ENCODE results near the gene CEP78.
"Not testable (repeated sequence)": the region's sequence is repeated elsewhere in the genome, so short reads cannot be mapped to it uniquely, and the experiment has no call there.

The CEP78 gene

DNA sequence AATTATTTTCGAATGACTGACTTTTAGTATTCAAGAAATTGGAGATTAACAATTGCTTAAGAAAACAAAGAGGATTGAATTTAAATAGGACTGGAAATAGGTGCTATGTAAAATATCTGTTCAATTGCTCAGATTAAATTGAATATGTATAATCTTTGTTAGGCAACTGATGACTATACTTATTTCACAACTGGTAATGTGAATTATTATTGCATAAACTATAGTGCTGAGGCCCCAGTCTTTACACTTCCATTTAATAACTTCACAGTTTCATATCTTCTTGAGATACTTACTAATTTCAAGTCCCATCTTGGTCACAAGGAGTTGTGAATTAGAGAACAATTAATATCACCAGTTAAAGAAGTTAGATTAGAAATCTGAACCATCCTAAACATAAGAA lies 16.7 kb downstream of the CEP78 start:
- Mint-ChIP-seq H3K4me1 (no peaks in the 10 kb centered on the region), H3K36me3 (peaks cover 51% of the 10 kb centered on the region), H3K27ac (no peak overlapping the region), H3K9me3 (no peaks in the 10 kb centered on the region), H3K27me3 (no peaks in the 10 kb centered on the region), H3K4me3 (no peak overlapping the region)
- ATAC-seq: no peak

DNA sequence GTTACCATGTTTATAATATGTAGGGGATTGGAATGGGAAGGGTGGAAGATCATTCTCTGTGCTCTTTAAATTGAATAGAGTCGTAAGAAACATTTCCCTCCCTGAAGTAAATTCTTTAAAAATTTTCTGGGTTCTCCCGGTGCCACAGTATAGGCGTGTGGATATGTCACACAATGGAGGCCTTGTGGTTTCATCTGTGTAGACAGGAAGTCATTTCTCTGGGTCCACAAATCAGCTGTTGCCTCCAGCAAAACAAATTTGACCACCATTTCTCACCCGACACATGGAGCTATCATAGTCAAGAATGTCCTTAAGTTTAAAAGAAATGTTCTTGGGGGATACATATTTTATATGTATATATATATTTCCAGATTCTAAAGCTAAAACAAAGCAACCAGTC lies 17.4 kb downstream of the CEP78 start:
- Mint-ChIP-seq H3K27ac (no peak overlapping the region), H3K4me1 (no peaks in the 10 kb centered on the region), H3K36me3 (peaks cover 45% of the 10 kb centered on the region), H3K4me3 (no peak overlapping the region), H3K9me3 (no peaks in the 10 kb centered on the region), H3K27me3 (no peaks in the 10 kb centered on the region)
- ATAC-seq: no peak

DNA sequence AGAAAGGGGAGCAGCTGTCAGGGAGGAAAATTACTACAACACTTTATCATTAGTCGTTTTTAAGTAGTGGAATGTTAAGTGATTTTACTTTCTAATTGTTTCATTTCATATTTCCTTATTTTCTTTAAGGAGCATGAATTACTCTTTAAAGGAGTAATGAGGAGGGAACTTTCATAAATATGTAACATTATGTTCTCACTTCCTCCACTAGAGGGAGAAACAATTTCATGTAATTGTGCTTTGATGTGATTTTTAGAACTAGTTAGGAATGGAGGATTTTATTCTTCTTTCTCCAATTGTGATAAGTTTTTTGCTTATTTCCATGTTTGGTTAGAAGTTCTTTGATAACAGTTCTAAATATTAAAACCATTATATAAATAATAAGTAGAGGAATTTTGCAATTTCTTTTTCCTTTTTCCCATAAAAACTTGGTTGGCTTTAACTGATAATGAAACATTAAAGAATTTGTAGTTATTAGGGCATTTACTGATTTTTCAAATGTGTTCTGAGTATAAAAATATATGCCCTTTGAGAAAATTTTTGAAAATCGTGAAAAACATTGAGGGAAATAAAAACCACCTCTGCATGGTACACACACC lies 25.6 kb downstream of the CEP78 start:
- no peaks in the 10 kb centered on the region for H3K4me1 Mint-ChIP-seq
- no peaks in the 10 kb centered on the region for H3K27me3 Mint-ChIP-seq
- no peak for ATAC-seq
- H3K27ac Mint-ChIP-seq: no peak overlapping the region
- no peaks in the 10 kb centered on the region for H3K9me3 Mint-ChIP-seq
- no peak overlapping the region for H3K4me3 Mint-ChIP-seq
- H3K36me3 Mint-ChIP-seq: peaks cover 39% of the 10 kb centered on the region

DNA sequence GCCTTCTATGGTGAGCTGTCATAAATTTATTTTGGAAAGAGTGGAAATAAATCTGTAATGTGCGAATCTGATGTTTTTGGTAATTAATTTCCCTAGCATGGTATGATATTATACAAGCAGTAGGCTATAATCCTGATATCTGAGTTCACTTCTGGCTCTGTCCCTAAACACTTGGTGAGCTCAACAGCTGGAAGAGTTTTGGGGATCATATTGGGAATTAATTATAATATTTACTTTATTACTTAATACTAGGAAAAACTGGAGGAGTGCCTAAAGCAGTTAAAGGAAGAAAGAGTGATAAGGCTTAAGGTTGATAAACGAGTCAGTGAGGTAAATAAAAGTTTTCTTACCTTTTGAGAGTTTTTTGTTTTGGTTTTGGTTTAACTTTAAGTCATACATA lies 26.8 kb downstream of the CEP78 start:
- no peak for ATAC-seq
- Mint-ChIP-seq H3K9me3 (no peaks in the 10 kb centered on the region), H3K4me1 (no peaks in the 10 kb centered on the region), H3K36me3 (peaks cover 38% of the 10 kb centered on the region), H3K27ac (no peak overlapping the region), H3K4me3 (no peak overlapping the region), H3K27me3 (no peaks in the 10 kb centered on the region)

DNA sequence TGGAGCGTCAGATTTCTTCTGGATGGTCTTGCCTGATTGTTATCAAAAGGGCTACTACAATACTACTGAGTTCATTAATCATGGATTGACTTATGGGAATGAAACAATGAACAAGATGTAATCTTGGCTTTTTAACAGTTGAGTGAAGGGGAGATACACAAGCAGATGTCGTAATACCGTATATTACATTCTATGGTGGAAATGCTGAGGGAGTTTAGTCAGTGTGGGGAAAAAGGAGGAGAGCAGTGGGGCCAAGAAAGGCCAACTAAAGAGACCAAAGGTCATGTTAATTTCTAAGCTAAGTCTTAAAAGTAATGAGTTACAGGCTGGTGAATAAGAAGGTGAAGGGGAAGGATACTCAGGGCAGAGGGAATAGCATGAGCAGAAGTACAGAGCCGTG lies 32.0 kb downstream of the CEP78 start:
- no peak for ATAC-seq
- Mint-ChIP-seq H3K27me3 (no peaks in the 10 kb centered on the region), H3K36me3 (peaks cover 65% of the 10 kb centered on the region), H3K9me3 (no peaks in the 10 kb centered on the region), H3K27ac (no peak overlapping the region), H3K4me1 (no peaks in the 10 kb centered on the region), H3K4me3 (no peak overlapping the region)

DNA sequence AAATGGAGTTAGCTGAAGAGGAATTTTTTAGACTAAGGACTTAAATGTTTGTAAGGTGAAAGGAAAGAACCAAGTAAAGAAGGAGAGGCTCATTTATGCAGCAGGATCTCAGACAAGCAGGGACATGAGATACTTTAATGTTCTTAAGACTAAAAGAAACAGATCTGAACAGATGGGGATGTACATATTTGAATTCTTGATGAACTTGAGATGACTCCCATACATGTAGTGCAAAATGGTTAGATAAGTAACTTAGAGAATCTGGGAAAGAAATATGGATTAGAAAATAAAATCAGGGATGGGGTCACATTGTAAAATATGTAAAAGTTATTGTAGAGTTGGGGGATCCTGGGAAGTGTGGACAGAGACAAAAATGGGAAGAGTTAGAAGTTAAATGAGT lies 33.9 kb downstream of the CEP78 start:
- ATAC-seq: no peak

DNA sequence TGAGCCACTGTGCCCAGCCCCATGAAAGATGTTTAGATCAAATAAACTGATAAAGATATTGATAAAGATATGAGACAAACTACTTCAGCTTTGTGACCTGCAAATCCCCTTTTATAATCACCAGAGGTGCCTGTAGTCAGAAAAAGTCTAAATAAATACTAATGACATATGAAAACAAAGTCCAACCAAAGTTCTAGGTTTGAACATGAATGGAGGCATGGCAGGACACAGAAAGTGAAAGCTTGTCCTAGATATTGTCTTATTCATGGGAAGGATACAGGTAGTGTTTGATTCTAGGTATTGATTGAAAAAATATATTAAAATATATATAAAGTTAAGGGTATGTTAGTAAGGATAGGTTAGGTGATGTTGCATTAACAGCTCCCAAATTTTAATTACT lies 36.4 kb downstream of the CEP78 start:
- no peaks in the 10 kb centered on the region for H3K9me3 Mint-ChIP-seq

More for the DNA sequence above, 33.9 kb downstream of the CEP78 start:
- no peaks in the 10 kb centered on the region for H3K4me1 Mint-ChIP-seq
- H3K4me3 Mint-ChIP-seq: no peak overlapping the region
- no peaks in the 10 kb centered on the region for H3K9me3 Mint-ChIP-seq
- no peak overlapping the region for H3K27ac Mint-ChIP-seq
- peaks cover 63% of the 10 kb centered on the region for H3K36me3 Mint-ChIP-seq
- no peaks in the 10 kb centered on the region for H3K27me3 Mint-ChIP-seq

DNA sequence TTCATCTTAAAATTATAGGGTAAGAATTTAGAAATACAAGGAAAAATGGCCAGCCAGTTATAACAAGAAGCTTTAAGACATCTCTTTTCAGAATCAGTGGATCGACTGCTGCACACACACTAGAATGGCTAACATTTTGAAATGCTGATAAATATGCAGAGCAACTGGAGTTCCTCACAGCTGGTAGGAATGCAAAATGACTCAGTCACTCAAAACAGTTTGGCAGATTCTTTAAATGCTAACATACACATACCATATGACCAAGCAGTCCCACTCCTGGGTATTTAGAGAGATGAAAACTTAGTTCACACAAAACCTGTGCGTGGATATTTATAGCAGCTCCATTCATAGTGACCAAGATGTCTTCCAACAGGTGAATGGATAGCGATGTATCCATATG lies 37.9 kb downstream of the CEP78 start:
- ATAC-seq: no peak
- H3K4me3 Mint-ChIP-seq: no peak overlapping the region
- H3K9me3 Mint-ChIP-seq: no peaks in the 10 kb centered on the region
- H3K36me3 Mint-ChIP-seq: peaks cover 31% of the 10 kb centered on the region
- H3K27me3 Mint-ChIP-seq: no peaks in the 10 kb centered on the region
- no peak overlapping the region for H3K27ac Mint-ChIP-seq
- H3K4me1 Mint-ChIP-seq: no peaks in the 10 kb centered on the region

More for the DNA sequence above, 36.4 kb downstream of the CEP78 start:
- Mint-ChIP-seq H3K4me1 (no peaks in the 10 kb centered on the region), H3K27me3 (no peaks in the 10 kb centered on the region), H3K27ac (no peak overlapping the region), H3K36me3 (peaks cover 43% of the 10 kb centered on the region), H3K4me3 (no peak overlapping the region)
- no peak for ATAC-seq

DNA sequence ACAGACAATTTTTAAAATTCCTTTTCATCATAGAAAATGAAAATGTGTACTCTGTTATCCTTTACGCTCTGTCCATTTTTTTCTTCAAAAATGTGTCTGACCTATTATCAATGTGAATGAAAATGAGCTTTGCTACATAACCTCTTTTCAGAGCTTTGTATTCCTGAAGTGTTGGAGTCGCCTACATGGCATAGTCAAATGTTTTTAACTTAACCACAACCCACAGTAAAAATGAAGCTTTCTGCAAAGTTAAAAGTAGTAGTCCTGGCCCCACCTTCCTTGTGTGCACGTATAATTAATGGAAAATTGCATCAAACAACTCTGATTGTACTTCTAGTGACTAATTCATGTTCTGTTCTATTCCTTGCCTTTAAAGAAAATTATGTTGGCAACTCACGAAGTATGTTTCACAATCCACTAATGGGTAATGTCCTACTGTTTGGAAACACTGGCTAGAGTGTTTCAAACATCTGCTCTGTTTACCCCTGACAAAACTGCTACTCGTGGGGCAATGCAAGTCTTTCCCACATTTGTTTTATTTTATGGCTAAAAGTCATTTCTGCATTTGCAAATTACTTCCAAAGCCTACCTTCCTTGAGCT lies 42.4 kb downstream of the CEP78 start:
- no peaks in the 10 kb centered on the region for H3K27me3 Mint-ChIP-seq
- H3K4me1 Mint-ChIP-seq: no peaks in the 10 kb centered on the region
- peaks cover 6% of the 10 kb centered on the region for H3K36me3 Mint-ChIP-seq
- H3K4me3 Mint-ChIP-seq: no peak overlapping the region
- H3K27ac Mint-ChIP-seq: no peak overlapping the region
- H3K9me3 Mint-ChIP-seq: no peaks in the 10 kb centered on the region
- no peak for ATAC-seq

DNA sequence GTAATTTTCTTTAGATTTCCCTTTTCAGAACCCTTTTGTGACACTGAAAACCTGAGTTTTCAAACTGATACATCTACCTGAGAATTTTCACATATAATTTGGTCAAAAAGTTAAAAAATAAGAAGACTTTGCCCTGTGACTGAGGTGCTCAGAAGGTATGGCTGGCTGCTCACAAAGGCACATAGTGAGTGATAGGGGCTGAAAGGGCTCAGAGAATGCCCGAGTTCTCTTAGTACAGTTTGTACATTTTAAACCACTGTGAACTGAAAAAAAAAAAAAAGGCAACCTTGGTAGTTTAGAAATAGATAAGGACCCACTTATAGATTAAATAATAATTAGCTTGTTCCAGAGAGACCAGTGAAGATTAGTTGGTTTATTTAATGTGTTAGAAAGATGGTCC lies 42.9 kb downstream of the CEP78 start:
- no peaks in the 10 kb centered on the region for H3K4me1 Mint-ChIP-seq
- no peaks in the 10 kb centered on the region for H3K27me3 Mint-ChIP-seq
- H3K36me3 Mint-ChIP-seq: peaks cover 5% of the 10 kb centered on the region
- H3K9me3 Mint-ChIP-seq: no peaks in the 10 kb centered on the region
- no peak for ATAC-seq
- H3K27ac Mint-ChIP-seq: no peak overlapping the region
- H3K4me3 Mint-ChIP-seq: no peak overlapping the region

DNA sequence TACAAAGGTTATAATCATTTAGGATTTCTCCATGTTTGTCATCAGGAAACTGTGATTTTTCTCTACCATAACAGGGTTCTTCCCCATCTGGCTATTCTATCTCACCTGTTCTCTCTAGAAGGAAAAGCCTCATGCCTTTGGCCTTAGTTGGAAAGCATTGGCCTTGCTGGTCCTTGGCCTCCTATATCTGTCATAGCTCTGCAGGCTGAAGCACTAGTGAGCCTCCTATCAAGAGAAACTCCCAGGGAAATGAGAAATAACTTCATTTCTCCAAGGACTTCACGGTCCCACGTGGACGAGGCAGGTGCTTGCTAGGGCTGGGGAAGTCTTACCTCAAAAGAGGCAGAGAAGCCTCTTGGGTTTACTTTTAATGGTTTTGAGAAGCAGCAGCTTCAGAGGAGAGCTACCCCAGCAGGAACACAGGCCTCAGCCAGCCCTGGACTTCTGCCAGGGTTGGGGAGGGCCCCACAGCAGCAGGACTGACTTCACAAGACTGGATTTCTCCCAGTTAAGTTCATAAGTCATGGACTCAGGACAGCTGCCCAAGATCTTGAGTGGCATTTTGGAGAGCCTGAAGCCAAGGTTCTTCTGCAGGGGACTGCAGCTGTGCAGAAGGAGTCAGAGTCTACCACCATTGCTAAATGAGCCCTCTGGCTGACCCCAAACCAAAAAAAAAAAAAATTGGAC lies 45.2 kb downstream of the CEP78 start:
- Mint-ChIP-seq H3K9me3 (no peaks in the 10 kb centered on the region), H3K4me3 (no peak overlapping the region), H3K4me1 (no peaks in the 10 kb centered on the region), H3K27me3 (no peaks in the 10 kb centered on the region), H3K27ac (no peak overlapping the region), H3K36me3 (no peaks in the 10 kb centered on the region)
- ATAC-seq: no peak

DNA sequence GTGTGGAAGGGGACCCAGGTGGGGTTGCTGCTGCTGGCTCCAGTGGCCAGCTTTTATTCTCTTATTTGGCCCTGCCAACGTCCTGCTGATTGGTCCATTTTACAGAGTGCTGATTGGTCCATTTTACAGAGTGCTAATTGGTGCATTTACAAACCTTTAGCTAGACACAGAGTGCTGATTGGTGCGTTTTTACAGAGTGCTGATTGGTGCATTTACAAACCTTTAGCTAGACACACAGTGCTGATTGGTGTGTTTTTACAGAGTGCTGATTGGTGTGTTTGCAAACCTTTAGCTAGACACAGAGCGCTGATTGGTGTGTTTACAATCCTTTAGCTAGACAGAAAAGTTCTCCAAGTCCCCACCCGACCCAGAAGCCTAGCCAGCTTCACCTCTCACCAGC lies 48.3 kb downstream of the CEP78 start:
- H3K27ac Mint-ChIP-seq, H3K4me1 Mint-ChIP-seq, H3K4me3 Mint-ChIP-seq, ATAC-seq, H3K9me3 Mint-ChIP-seq, H3K27me3 Mint-ChIP-seq, H3K36me3 Mint-ChIP-seq: not testable (repeated sequence)

DNA sequence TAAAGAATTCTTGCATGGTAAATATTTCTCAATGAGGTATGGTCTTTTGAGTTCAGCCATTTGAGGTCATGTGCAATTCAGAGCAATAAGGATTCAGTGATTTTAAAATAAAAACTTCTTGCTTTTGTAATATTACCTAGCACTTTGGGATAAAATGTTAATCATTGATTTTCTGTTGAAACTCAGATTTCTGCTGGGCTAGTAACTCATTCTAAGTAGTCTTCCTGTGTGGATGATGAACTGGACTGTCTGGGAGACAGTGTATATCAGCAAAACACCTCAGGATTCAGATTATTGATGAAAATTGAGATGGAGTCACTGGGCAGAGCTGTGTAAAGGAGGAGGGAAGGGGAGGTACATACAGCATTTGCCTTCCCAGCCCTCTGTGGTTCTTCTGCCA lies 50.2 kb downstream of the CEP78 start:
- no peak for ATAC-seq
- H3K4me3 Mint-ChIP-seq: no peak overlapping the region
- no peaks in the 10 kb centered on the region for H3K36me3 Mint-ChIP-seq
- no peaks in the 10 kb centered on the region for H3K4me1 Mint-ChIP-seq
- no peak overlapping the region for H3K27ac Mint-ChIP-seq
- no peaks in the 10 kb centered on the region for H3K27me3 Mint-ChIP-seq
- no peaks in the 10 kb centered on the region for H3K9me3 Mint-ChIP-seq

DNA sequence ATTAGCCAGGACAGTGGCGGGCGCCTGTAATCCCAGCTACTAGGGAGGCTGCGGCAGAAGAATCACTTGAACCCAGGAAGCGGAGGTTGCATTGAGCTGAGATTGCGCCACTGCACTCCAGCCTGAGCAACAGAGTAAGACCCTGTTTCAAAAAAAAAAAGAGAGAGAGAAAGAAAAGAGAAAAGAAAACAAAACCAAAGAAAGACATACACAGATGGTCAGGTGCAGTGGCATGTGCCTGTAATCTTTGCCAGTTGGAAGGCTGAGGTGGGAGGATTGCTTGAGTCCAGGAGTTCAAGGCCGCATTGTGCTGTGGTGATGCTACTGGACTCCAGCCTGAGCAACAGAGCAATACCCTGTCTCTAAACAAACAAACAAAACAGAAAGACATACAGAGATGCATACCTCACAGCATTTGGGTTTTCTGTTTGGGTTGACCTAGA lies 51.1 kb downstream of the CEP78 start:
- no peaks in the 10 kb centered on the region for H3K27me3 Mint-ChIP-seq
- no peaks in the 10 kb centered on the region for H3K9me3 Mint-ChIP-seq
- H3K36me3 Mint-ChIP-seq: no peaks in the 10 kb centered on the region
- ATAC-seq: no peak
- no peak overlapping the region for H3K4me3 Mint-ChIP-seq
- no peaks in the 10 kb centered on the region for H3K4me1 Mint-ChIP-seq
- no peak overlapping the region for H3K27ac Mint-ChIP-seq

DNA sequence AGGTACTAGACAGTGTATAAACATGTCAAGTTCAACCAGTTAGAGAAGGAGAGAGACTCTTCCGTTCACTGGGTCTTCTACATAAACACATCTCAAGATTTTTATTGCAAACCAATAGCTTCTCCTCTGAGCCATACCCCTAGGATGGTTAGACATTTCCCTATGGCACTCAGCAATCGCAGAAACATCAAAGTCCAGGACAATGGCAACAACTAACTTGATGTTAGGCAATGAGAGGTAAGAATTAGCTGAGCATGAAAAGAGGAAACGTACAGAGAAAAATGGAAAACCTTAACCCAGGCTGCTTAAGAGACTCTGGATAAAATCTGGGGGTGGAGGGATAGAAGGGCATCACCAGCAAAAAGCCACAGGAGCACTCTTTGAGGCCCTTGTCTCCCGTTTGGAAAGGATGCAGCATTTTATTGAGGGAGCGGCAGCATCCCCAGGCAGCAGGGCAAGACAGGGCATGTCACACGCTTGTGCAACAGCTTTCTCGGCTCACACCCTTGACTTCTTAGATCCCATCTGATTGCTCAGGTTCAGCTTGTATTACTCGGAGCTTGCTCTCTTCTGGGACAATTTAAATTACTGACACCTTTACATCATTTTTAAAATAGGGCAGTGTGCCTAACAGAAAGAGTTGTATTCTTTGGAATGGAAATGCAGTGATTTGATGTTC lies 52.5 kb downstream of the CEP78 start:
- ATAC-seq: no peak
- Mint-ChIP-seq H3K4me3 (no peak overlapping the region), H3K36me3 (no peaks in the 10 kb centered on the region), H3K9me3 (no peaks in the 10 kb centered on the region), H3K27ac (no peak overlapping the region), H3K27me3 (no peaks in the 10 kb centered on the region), H3K4me1 (no peaks in the 10 kb centered on the region)

DNA sequence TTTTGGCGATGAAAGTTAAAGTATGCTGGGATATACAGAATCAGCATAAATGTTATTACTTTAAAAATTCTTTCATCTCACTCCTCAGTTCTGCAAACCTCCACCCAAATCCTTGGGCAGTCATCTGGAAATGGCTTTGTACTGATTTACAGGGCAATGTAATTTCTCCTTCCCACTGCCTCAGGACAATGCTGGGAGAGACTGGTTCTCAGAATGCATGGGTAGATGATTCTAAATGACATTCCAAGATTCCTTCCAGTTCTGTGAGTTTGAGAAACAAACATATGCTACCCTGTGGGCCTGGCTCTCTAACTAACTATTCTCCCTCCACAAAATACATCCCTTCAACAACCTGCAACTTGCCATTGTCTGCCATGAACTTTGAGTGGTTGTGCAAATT lies 53.6 kb downstream of the CEP78 start:
- no peak for ATAC-seq
- no peaks in the 10 kb centered on the region for H3K4me1 Mint-ChIP-seq
- no peaks in the 10 kb centered on the region for H3K9me3 Mint-ChIP-seq
- no peaks in the 10 kb centered on the region for H3K36me3 Mint-ChIP-seq
- H3K27me3 Mint-ChIP-seq: no peaks in the 10 kb centered on the region
- no peak overlapping the region for H3K4me3 Mint-ChIP-seq
- H3K27ac Mint-ChIP-seq: no peak overlapping the region

Measured in stimulated activated memory B cell treated with anti-CD40 and anti-IgM and Interleukin-4, amounts not matched to agents 10 μg/mL and 1 μg/mL and 100 μg/mL, for 72 hours (primary cell).